A549 (cell line): Measurements from ENCODE around the gene MBNL1. TPM values are rescaled to one million over a fixed set of nuclear protein-coding genes. Genes with fewer than 3 reads are reported as not detected.

Experiments used
- ATAC-seq, 2 experiments: fragments of 200-7000 bp in 1 of 2; fragments of >200 bp in 1 of 2; cut with Nextera tagmentation in 1 of 2; cut with Tn5 transposase in 1 of 2; 3 replicates each; pipeline versions ENCODE4 v1.8.0 to v1.9.1; 2018 to 2020; ENCODE audit warnings: mild to moderate bottlenecking in 1 of 2, moderate library complexity in 1 of 2
- CTCF ChIA-PET: fragments of 300-600 bp; sonication (Branson Sonifier 250); formaldehyde crosslinking; extraction: SDS; loops from one replicate; lab custom pipeline; 2021; ENCODE audit warnings: antibody characterized with exemption, inconsistent platforms; lab: Yijun Ruan, JAX
- POLR2A ChIA-PET: fragments of 350-600 bp; formaldehyde crosslinking; extraction: SDS; loops from one replicate; lab custom pipeline; 2021; ENCODE audit warnings: antibody characterized with exemption, inconsistent platforms; lab: Yijun Ruan, JAX
- DNase-seq, 2 experiments: peaks; one replicate each; pipeline versions ENCODE4 v3.0.0 to v3.0.0-alpha.2; 2011 to 2016; ENCODE audit warnings: low read depth in 1 of 2, low spot score in 1 of 2
- FAIRE-seq: peaks from 2 replicates; lab custom pipeline; 2011; peaks lifted over from hg19 to GRCh38; lab: Jason Lieb, UNC
- H3K27ac ChIP-seq, 2 experiments: fragments of >200 bp; sonication (Bioruptor Twin); formaldehyde crosslinking; 3 replicates each; pipeline ENCODE4 v1.5.1; 2016 to 2017
- H3K4me1 ChIP-seq: fragments of >200 bp; sonication (Bioruptor Twin); formaldehyde crosslinking; 3 replicates; pipeline ENCODE4 v1.6.1; 2016
- H3K4me2 ChIP-seq: fragments of >200 bp; sonication (Bioruptor Twin); formaldehyde crosslinking; 3 replicates; pipeline ENCODE4 v1.6.1; 2016
- H3K4me3 ChIP-seq: fragments of >200 bp; sonication (Bioruptor Twin); formaldehyde crosslinking; 3 replicates; pipeline ENCODE4 v1.5.1; 2016
- H3K9me3 ChIP-seq: fragments of >200 bp; sonication (Bioruptor Twin); formaldehyde crosslinking; 3 replicates; pipeline ENCODE4 v1.6.1; 2016
- CEBPB ChIP-seq, 2 experiments: fragments of >200 bp in 1 of 2; sonication (Bioruptor Twin) in 1 of 2; formaldehyde crosslinking in 1 of 2; IDR thresholded peaks; 2 replicates each; pipeline ENCODE4 v1.6.1; 2012 to 2016
- CHD4 ChIP-seq: fragments of 200-600 bp; sonication (generic); IDR thresholded peaks from 2 replicates; pipeline ENCODE4 v1.6.1; 2016; ENCODE audit warnings: antibody characterized with exemption, mild to moderate bottlenecking, borderline replicate concordance
- EP300 ChIP-seq, 2 experiments: fragments of >200 bp; sonication (Bioruptor Twin); formaldehyde crosslinking; IDR thresholded peaks; 2 replicates in 1 of 2; 3 replicates in 1 of 2; pipeline ENCODE4 v1.6.1; 2016 to 2017
- HOXA7 ChIP-seq: fragments of 250-450 bp; sonication (Bioruptor Pico); IDR thresholded peaks from 2 replicates; pipeline ENCODE4 v1.5.0; 2020; ENCODE audit warnings: mild to moderate bottlenecking, moderate library complexity
- HOXB5 ChIP-seq: fragments of 250-450 bp; sonication (Bioruptor Pico); IDR thresholded peaks from 2 replicates; pipeline ENCODE4 v1.5.0; 2020; ENCODE audit warnings: mild to moderate bottlenecking, moderate library complexity
- JUN ChIP-seq, 2 experiments: fragments of >200 bp; sonication (Bioruptor Twin); formaldehyde crosslinking; IDR thresholded peaks; 2 replicates in 1 of 2; 3 replicates in 1 of 2; pipeline ENCODE4 v1.6.1; 2016 to 2017
- KDM1A ChIP-seq: fragments of 200-600 bp; sonication (generic); IDR thresholded peaks from 2 replicates; pipeline ENCODE4 v1.6.1; 2016; ENCODE audit warnings: low read depth, mild to moderate bottlenecking
- MAFK ChIP-seq: fragments of 450-650 bp; IDR thresholded peaks from 2 replicates; pipeline ENCODE4 v1.6.1; 2014; ENCODE audit not compliant: partially characterized antibody
- NFE2L2 ChIP-seq: fragments of 150-350 bp; conservative IDR thresholded peaks from 2 replicates; pipeline ENCODE4 v1.6.1; 2014; ENCODE audit warnings: low read length
- PBX3 ChIP-seq: IDR thresholded peaks from 2 replicates; pipeline ENCODE4 v1.6.1; 2012
- PHF8 ChIP-seq: fragments of 200-600 bp; sonication (generic); IDR thresholded peaks from 2 replicates; pipeline ENCODE4 v1.6.1; 2016; ENCODE audit warnings: low read depth, mild to moderate bottlenecking, antibody characterized with exemption, moderate library complexity, borderline replicate concordance
- RAD21 ChIP-seq, 2 experiments: fragments of >200 bp in 1 of 2; sonication (Bioruptor Twin) in 1 of 2; formaldehyde crosslinking in 1 of 2; IDR thresholded peaks in 1 of 2; conservative IDR thresholded peaks in 1 of 2; 2 replicates in 1 of 2; 3 replicates in 1 of 2; pipeline ENCODE4 v1.6.1; 2012 to 2018; ENCODE audit warnings: inconsistent platforms in 1 of 2
- RFX5 ChIP-seq: fragments of 450-650 bp; IDR thresholded peaks from 2 replicates; pipeline ENCODE4 v1.7.1; 2014; ENCODE audit warnings: antibody characterized with exemption, mild to moderate bottlenecking, moderate library complexity
- TP53 ChIP-seq: fragments of 250-450 bp; sonication (Bioruptor Pico); IDR thresholded peaks from 2 replicates; pipeline ENCODE4 v1.5.0; 2021; ENCODE audit warnings: mild to moderate bottlenecking, moderate library complexity
- WGBS: methylation state at CpG from one replicate; pipeline ENCODE4 v1.1.6; 2017; ENCODE audit errors: missing lambda C conversion rate; 5-methylcytosine and 5-hydroxymethylcytosine counted together
- polyA plus RNA-seq, 4 experiments: library from polyadenylated mRNA; depleted of rRNA in 3 of 4; stranded (reverse); fragments of >200 nt; fragmentation: RNase III in 1 of 4; extraction: RNeasy Plus Mini Kit Qiagen cat#74134 plus additional on column Dnase treatment in 1 of 4; gene quantifications; 2 replicates in 3 of 4; 3 replicates in 1 of 4; pipeline ENCODE4 v1.2.3, GENCODE V29; 2011 to 2017
- TF ChIP-seq, protein P1 (sequence below): fragments of >200 bp; sonication (Bioruptor Twin); formaldehyde crosslinking; IDR thresholded peaks from 2 replicates; pipeline ENCODE4 v1.6.1; 2016
- TF ChIP-seq, protein P2 (sequence below): fragments of 150-350 bp; IDR thresholded peaks from 2 replicates; pipeline ENCODE4 v1.6.1; 2014; ENCODE audit warnings: low read depth, mild to moderate bottlenecking, low read length

The MBNL1 gene
- polyA plus RNA-seq, 2 of the 4 experiments (the other 2 are of a cell fraction) = 60.5 to 92.5 TPM

DNA sequence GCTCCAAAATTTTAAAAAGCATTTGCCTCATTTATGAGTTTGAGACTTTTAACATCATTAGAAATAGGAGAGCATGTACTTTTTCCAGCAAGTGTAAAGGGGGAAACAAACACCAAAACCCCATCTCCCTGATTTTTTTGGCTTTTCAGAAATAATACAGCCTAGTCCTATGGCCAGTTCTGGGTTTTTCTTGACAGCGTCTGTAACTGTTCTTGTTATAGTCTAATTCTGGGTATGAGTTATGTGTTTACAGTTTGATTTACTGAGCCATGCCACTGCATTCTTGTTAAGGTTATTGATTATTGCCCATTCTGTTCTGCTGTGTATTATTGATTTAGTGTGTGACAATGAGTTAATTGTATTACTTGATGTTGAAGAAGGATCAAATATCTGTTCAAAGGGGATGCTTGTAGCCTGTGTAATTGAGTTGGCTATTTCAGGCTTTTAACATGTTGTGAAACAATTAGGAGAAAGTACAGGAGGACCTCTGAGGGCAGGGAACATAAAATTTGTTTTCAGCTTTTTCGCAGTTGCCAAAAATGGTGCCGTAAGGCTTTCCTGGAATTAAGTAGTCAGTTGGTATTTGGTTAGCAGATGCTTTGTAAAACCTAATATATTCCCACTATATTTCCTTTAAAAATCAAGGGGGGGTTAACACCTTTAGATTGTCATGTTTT is 46.1 kb downstream of the MBNL1 start:
- no peak for ATAC-seq
- CTCF ChIA-PET = interaction anchor here (0.7 kb wide), 2 partner anchors 10 to 32 kb away, joined by 3 to 4 read pairs; no protein-coding TSS in a partner anchor
- no peak overlapping the region for H3K27ac ChIP-seq
- no peak overlapping the region for H3K4me3 ChIP-seq
- H3K4me2 ChIP-seq = no peak overlapping the region
- POLR2A ChIA-PET = no interaction called here
- H3K9me3 ChIP-seq = no peaks in the 10 kb centered on the region
- DNase-seq = no peak
- TF ChIP-seq TP53 (CRISPR knock-in tag) (no peak), PBX3 (no peak), MAFK (no peak), CEBPB (IDR thresholded peaks at IDR 0.05) (no peak), JUN (IDR thresholded peaks at IDR 0.05) (no peak), NFE2L2 (no peak)
- H3K4me1 ChIP-seq = peaks cover 52% of the 10 kb centered on the region
- WGBS = 96% methylated on average over 3 of the region's 3 CpGs
- no peak for FAIRE-seq

GRCh38 chr3:152315623-152316022 is 46.9 kb downstream of the MBNL1 start:
- DNase-seq = no peak
- FAIRE-seq = no peak
- Histone ChIP-seq H3K4me3 (no peak overlapping the region), H3K4me1 (peaks cover 52% of the 10 kb centered on the region), H3K9me3 (no peaks in the 10 kb centered on the region), H3K4me2 (no peak overlapping the region; the same call in 2 of the 3 replicates), H3K27ac (0 out of 6 replicates have a peak overlapping the region, but pooled peaks of 1 of the 2 experiments have one; percentile 21)
- ChIA-PET POLR2A (interaction anchor here (0.6 kb wide), 1 partner anchor 18 kb away, joined by 3 read pairs; no protein-coding TSS in a partner anchor), CTCF (interaction anchor here (0.7 kb wide), 2 partner anchors 9 to 33 kb away, joined by 3 to 4 read pairs; no protein-coding TSS in a partner anchor)
- no peak for ATAC-seq
- no peak for TF ChIP-seq HOXB5
- TF ChIP-seq RFX5 = no peak
- WGBS = 58% methylated on average over 6 of the region's 6 CpGs

DNA sequence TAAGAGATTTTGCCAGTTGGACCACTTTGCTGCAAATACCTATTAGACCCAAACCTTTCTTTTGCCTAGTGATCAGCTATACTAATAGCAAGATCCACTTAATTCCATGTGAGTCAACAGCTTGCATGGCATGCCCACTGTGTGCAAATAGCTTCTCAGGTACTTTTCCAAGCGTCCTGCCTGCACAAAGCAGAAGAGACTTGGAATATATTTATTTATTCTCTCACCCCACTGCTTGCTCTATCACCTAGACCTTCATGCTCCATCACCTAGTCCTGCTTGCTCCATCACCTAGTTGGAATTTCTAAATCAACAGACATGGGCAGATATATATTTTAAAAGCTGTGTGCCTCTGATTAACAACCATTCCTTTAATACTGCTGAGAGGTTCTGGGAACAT is 47.6 kb downstream of the MBNL1 start:
- no peaks in the 10 kb centered on the region for H3K9me3 ChIP-seq
- POLR2A ChIA-PET = no interaction called here
- CTCF ChIA-PET = no interaction called here
- no peak for TF ChIP-seq HOXA7 (CRISPR knock-in tag)
- no peak for TF ChIP-seq CHD4
- TF ChIP-seq, protein P1, sequence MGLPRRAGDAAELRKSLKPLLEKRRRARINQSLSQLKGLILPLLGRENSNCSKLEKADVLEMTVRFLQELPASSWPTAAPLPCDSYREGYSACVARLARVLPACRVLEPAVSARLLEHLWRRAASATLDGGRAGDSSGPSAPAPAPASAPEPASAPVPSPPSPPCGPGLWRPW = no peak
- no peak for TF ChIP-seq EP300 (IDR thresholded peaks at IDR 0.05)
- TF ChIP-seq RAD21 (conservative IDR thresholded peaks at IDR 0.05 in 1 of 2, IDR thresholded peaks at IDR 0.05 in 1 of 2) = no peak
- no peak for TF ChIP-seq PHF8
- no peak for TF ChIP-seq KDM1A
- FAIRE-seq (no peak), DNase-seq (no peak), ATAC-seq (peak in 1 of 2 experiments; percentile 21; a peak in 3 of 6 replicates)
- H3K27ac ChIP-seq = no peak overlapping the region
- H3K4me2 ChIP-seq = peak overlapping the region; percentile 12; the same call in 2 of the 3 replicates
- 63% methylated on average over 1 of the region's 1 CpG for WGBS
- peaks cover 58% of the 10 kb centered on the region for H3K4me1 ChIP-seq
- no peak overlapping the region for H3K4me3 ChIP-seq

GRCh38 chr3:152317184-152317583 is 48.5 kb downstream of the MBNL1 start:
- no peak for DNase-seq
- POLR2A ChIA-PET = no interaction called here
- H3K27ac ChIP-seq = no peak overlapping the region
- H3K9me3 ChIP-seq = no peaks in the 10 kb centered on the region
- TF ChIP-seq CEBPB (IDR thresholded peaks at IDR 0.05) = peak; percentile 38 to 67; a peak in 3 of 4 replicates
- no peak for TF ChIP-seq MAFK
- TF ChIP-seq, protein P2, sequence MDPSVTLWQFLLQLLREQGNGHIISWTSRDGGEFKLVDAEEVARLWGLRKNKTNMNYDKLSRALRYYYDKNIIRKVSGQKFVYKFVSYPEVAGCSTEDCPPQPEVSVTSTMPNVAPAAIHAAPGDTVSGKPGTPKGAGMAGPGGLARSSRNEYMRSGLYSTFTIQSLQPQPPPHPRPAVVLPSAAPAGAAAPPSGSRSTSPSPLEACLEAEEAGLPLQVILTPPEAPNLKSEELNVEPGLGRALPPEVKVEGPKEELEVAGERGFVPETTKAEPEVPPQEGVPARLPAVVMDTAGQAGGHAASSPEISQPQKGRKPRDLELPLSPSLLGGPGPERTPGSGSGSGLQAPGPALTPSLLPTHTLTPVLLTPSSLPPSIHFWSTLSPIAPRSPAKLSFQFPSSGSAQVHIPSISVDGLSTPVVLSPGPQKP = no peak
- WGBS = 99% methylated on average over 4 of the region's 4 CpGs
- H3K4me1 ChIP-seq = peaks cover 66% of the 10 kb centered on the region
- no peak overlapping the region for H3K4me2 ChIP-seq
- FAIRE-seq = no peak
- CTCF ChIA-PET = no interaction called here
- H3K4me3 ChIP-seq = no peak overlapping the region
- ATAC-seq = no peak
